Heart left ventricle (tissue), 16 donors: Measurements from ENCODE around the gene HMGCR. TPM values are rescaled to one million over a fixed set of nuclear protein-coding genes. Genes with fewer than 3 reads are reported as not detected.

Source experiments
- ATAC-seq, 4 donors: fragments of 200-7000 bp; cut with Tn5 transposase; one replicate each; pipeline ENCODE4 v1.9.1; 2020 to 2022; ENCODE audit warnings: moderate library complexity in 4 of 4, mild to moderate bottlenecking in 3 of 4, moderate number of reproducible peaks in 1 of 4
- DNase-seq, 5 donors: peaks; one replicate each; pipeline ENCODE4 v3.0.0-alpha.2; 2020
- H3K27ac ChIP-seq, 12 donors: fragments of 200-600 bp; sonication (generic) in 4 of 12; one replicate each; pipeline versions ENCODE4 v1.5.0 to v1.8.0; 2016 to 2022; ENCODE audit warnings: mild to moderate bottlenecking in 2 of 12
- H3K27me3 ChIP-seq, 9 donors: fragments of 200-600 bp; sonication (generic) in 2 of 9; one replicate each; pipeline versions ENCODE4 v1.5.1 to v1.8.0; 2016 to 2022; ENCODE audit warnings: mild to moderate bottlenecking in 3 of 9
- H3K36me3 ChIP-seq, 9 donors: fragments of 200-600 bp; sonication (generic) in 2 of 9; one replicate each; pipeline versions ENCODE4 v1.5.0 to v1.8.0; 2018 to 2022; ENCODE audit warnings: mild to moderate bottlenecking in 2 of 9
- H3K4me1 ChIP-seq, 12 donors: fragments of 200-600 bp; sonication (generic) in 4 of 12; one replicate each; pipeline versions ENCODE4 v1.5.0 to v1.8.0; 2016 to 2022; ENCODE audit warnings: mild to moderate bottlenecking in 3 of 12
- H3K4me3 ChIP-seq, 12 donors: fragments of 200-600 bp; sonication (generic) in 4 of 12; one replicate each; pipeline versions ENCODE4 v1.5.0 to v1.8.0; 2017 to 2022; ENCODE audit warnings: mild to moderate bottlenecking in 9 of 12, moderate library complexity in 4 of 12
- H3K9me3 ChIP-seq, 12 donors: fragments of 200-600 bp; sonication (generic) in 4 of 12; one replicate each; pipeline versions ENCODE4 v1.5.0 to v1.8.0; 2016 to 2022; ENCODE audit warnings: mild to moderate bottlenecking in 1 of 12
- CTCF ChIP-seq, 12 donors: fragments of 200-600 bp; sonication (generic) in 4 of 12; IDR thresholded peaks; one replicate each; pipeline versions ENCODE4 v1.5.0 to v1.8.0; 2018 to 2022; ENCODE audit warnings: antibody characterized with exemption in 12 of 12, mild to moderate bottlenecking in 5 of 12
- POLR2A ChIP-seq, 2 donors: fragments of 450-650 bp; IDR thresholded peaks; one replicate each; pipeline ENCODE4 v1.6.1; 2017; ENCODE audit warnings: antibody characterized with exemption in 2 of 2, mild to moderate bottlenecking in 2 of 2, moderate library complexity in 2 of 2
- WGBS, 4 donors: extraction: QIAGEN DNeasy Blood & Tissue Kit in 2 of 4; methylation state at CpG; one replicate each; pipeline versions ENCODE4 v1.1.5 to v1.1.7; 2013 to 2018; 5-methylcytosine and 5-hydroxymethylcytosine counted together
- intact Hi-C, 10 donors: fragments of 100-400 bp; cut with DNase I; formaldehyde crosslinking; loops; one replicate each; pipeline versions ENCODE4 v1.11.1 to v1.14.2; 2022
- polyA plus RNA-seq, 2 donors: library from polyadenylated mRNA; stranded (reverse); fragments of 200-250 nt; gene quantifications; one replicate each; pipeline ENCODE4 v1.2.3, GENCODE V29; 2013
- total RNA-seq, 9 donors: library from RNA; depleted of rRNA in 2 of 9; stranded (reverse); fragments of >200 nt in 2 of 9; fragmentation: NEBNext Ultra II Directional in 3 of 9; extraction: Animal tissue kit (Norgen Biotek cat#: 25700) in 3 of 9; gene quantifications; one replicate each; pipeline versions ENCODE4 v1.1.0 to v1.2.4, GENCODE V29; 2016 to 2023
- donor health status: ischemic (EF 13 %, LVEDD 7.1; RV severe dilation, severe dysfunction).
- donor health status: healthy with polysubstance abuse.
- donor health status: DM: no; HTN: yes; CAD: no.
- donor health status: DM: no; HTN: no; CAD: no.
- donor health status: ischemic (EF 25% LVEDD 6.9; RV normal size, moderate dysfunction).
- donor health status: ischemic (EF 25% LVEDD 5.7; RV mildly dilated, moderate dysfunction).
- donor health status: healthy.
- donor health status: DM: yes; HTN: yes; CAD: no.
- donor health status: ischemic (EF 35%, LVEDD 5.7; RV mildly dilated, moderate dysfunction).
- donor health status: nonischemic (EF 11% LVEDD 7.7; RV severe dilation, severe dysfunction).
- donor health status: DM: yes; HTN: yes; CAD: no.
- donor health status: PGD.
- donor health status: ischemic (EF 29% LVEDD 5.4; RV normal size, mild dysfunction).
- donor health status: nonischemic (EF 23%, LVEDD 6.1; RV moderate dilation, normal function).

HMGCR gene
- total and polyA plus RNA-seq, 11 donors = 2.0 to 15.2 (median 11.4) TPM

- 74 to 97% (median 91%) methylated on average over 5 of the region's 5 CpGs for WGBS, 4 donors
- DNase-seq = no peak
- TF ChIP-seq POLR2A (IDR thresholded peaks at IDR 0.05) (no peak), CTCF (IDR thresholded peaks at IDR 0.05) (no peak)
- Histone ChIP-seq H3K4me1 (peaks cover 0 to 29% (median 0%) of the 10 kb centered on the region in 12 donors), H3K9me3 (no peaks in the 10 kb centered on the region), H3K36me3 (no peaks in the 10 kb centered on the region), H3K4me3 (no peak overlapping the region), H3K27me3 (no peaks in the 10 kb centered on the region), H3K27ac (no peak overlapping the region)
- no peak for ATAC-seq
- intact Hi-C loops = no loop called here
These were observed 15.0 kb upstream of the HMGCR start for GRCh38 chr5:75322066-75322465.

GRCh38 chr5:75324791-75325190, 12.2 kb upstream of the HMGCR start:
- Histone ChIP-seq H3K4me1 (peaks cover 0 to 20% (median 0%) of the 10 kb centered on the region in 12 donors), H3K27me3 (no peaks in the 10 kb centered on the region), H3K36me3 (no peaks in the 10 kb centered on the region), H3K9me3 (no peaks in the 10 kb centered on the region), H3K4me3 (no peak overlapping the region), H3K27ac (no peak overlapping the region)
- no peak for DNase-seq
- no peak for ATAC-seq
- 58 to 71% (median 65%) methylated on average over 1 of the region's 1 CpG for WGBS, 4 donors
- TF ChIP-seq CTCF (IDR thresholded peaks at IDR 0.05) (no peak), POLR2A (IDR thresholded peaks at IDR 0.05) (no peak)
- intact Hi-C loops = no loop called here

- no peak overlapping the region for H3K27ac ChIP-seq
- ATAC-seq (no peak), DNase-seq (no peak)
- H3K9me3 ChIP-seq = no peaks in the 10 kb centered on the region
- no peaks in the 10 kb centered on the region for H3K27me3 ChIP-seq
- TF ChIP-seq POLR2A (IDR thresholded peaks at IDR 0.05) = no peak
- TF ChIP-seq CTCF (IDR thresholded peaks at IDR 0.05) = no peak
- H3K4me1 ChIP-seq = peaks cover 0 to 17% (median 0%) of the 10 kb centered on the region in 12 donors
- intact Hi-C loops = no loop called here
- H3K36me3 ChIP-seq = no peaks in the 10 kb centered on the region
- 63 to 76% (median 69%) methylated on average over 1 of the region's 1 CpG for WGBS, 4 donors
- H3K4me3 ChIP-seq = no peak overlapping the region
These were observed 11.8 kb upstream of the HMGCR start for GRCh38 chr5:75325242-75325641.

GRCh38 chr5:75330404-75330803, 6.6 kb upstream of the HMGCR start:
- Histone ChIP-seq H3K27ac (no peak overlapping the region), H3K9me3 (no peaks in the 10 kb centered on the region), H3K36me3 (no peaks in the 10 kb centered on the region), H3K27me3 (no peaks in the 10 kb centered on the region), H3K4me3 (no peak overlapping the region), H3K4me1 (no peaks in the 10 kb centered on the region)
- TF ChIP-seq CTCF (IDR thresholded peaks at IDR 0.05) (no peak), POLR2A (IDR thresholded peaks at IDR 0.05) (no peak)
- 52 to 62% (median 59%) methylated on average over 7 of the region's 7 CpGs for WGBS, 4 donors
- ATAC-seq = no peak
- DNase-seq = no peak
- intact Hi-C loops = loop anchor here in 4 of 10 donors (10.0 kb wide), 5 partner anchors 276 to 566 kb away; partner anchors contain the start of genes GCNT4 (in 1 of the 4), GFM2 (in 1 of the 4) and NSA2 (in 1 of the 4)
